Omental fat pad (tissue), 4 donors: ENCODE results near the gene BCAS4. TPM values are rescaled to one million over a fixed set of nuclear protein-coding genes. Genes with fewer than 3 reads are reported as not detected.

ENCODE experiments used
- ATAC-seq: fragments of 150-250 bp; one replicate; pipeline ENCODE4 v1.9.1; 2016; ENCODE audit warnings: mild to moderate bottlenecking, moderate library complexity; ENCODE audit not compliant: low FRiP score
- DNase-seq: peaks from one replicate; pipeline ENCODE4 v3.0.0-alpha.2; 2019; ENCODE audit warnings: low spot score
- total RNA-seq, 4 donors: library from RNA; depleted of rRNA; stranded (reverse); fragments of >200 nt; gene quantifications; one replicate each; pipeline ENCODE4 v1.1.0, GENCODE V29; 2016
- TF ChIP-seq, protein P1 (sequence below), 3 donors: fragments of 450-650 bp; IDR thresholded peaks; one replicate each; pipeline ENCODE4 v1.5.1; 2016 to 2017; ENCODE audit warnings: antibody characterized with exemption in 3 of 3, mild to moderate bottlenecking in 3 of 3, moderate library complexity in 2 of 3

BCAS4 gene
- total RNA-seq, 4 donors from 2014 or later: 1.4 to 6.5 (median 3.1) TPM

DNA sequence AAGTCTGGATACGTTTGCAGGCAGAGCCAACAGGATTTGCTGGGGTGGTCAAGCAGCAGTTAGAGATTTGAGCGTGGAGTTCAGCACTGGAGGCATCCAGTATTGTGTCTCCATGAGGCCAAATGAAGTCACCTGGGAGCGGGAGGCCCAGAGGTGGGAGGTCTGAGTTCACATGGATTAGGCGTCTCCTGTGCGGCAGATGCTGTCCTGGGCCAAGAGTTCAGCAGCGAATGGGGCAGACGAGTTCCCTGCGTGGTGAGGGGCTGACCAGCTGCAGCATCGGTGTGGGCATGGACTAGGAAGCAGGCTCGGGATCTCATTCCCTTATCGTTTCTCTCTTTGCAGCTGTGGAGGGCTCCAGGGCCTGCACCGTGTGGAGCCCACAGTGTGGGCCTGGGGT, 66.2 kb downstream of the BCAS4 start:
- DNase-seq (no peak), ATAC-seq (no peak)
- TF ChIP-seq, protein P1, sequence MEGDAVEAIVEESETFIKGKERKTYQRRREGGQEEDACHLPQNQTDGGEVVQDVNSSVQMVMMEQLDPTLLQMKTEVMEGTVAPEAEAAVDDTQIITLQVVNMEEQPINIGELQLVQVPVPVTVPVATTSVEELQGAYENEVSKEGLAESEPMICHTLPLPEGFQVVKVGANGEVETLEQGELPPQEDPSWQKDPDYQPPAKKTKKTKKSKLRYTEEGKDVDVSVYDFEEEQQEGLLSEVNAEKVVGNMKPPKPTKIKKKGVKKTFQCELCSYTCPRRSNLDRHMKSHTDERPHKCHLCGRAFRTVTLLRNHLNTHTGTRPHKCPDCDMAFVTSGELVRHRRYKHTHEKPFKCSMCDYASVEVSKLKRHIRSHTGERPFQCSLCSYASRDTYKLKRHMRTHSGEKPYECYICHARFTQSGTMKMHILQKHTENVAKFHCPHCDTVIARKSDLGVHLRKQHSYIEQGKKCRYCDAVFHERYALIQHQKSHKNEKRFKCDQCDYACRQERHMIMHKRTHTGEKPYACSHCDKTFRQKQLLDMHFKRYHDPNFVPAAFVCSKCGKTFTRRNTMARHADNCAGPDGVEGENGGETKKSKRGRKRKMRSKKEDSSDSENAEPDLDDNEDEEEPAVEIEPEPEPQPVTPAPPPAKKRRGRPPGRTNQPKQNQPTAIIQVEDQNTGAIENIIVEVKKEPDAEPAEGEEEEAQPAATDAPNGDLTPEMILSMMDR (IDR thresholded peaks at IDR 0.05): no peak

DNA sequence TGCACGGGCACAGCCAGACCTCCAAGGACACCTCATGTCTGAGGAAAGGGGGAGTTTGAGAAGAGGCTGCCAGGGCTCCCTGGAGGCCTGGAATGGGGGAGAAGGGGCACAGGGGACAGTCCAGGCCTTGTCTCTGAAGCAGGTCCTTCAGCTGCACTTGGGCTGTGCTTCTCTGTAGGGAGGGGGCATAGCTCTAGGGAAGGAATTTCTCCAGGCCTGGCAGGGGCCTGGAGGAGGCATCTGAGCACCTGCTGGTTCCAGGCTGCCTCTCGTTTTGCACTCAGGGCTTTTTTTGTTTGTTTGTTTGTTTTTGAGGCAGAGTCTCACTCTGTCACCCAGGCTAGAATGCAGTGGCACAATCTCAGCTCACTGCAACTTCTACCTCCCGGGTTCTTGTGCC, 67.7 kb downstream of the BCAS4 start:
- TF ChIP-seq, protein P1 (IDR thresholded peaks at IDR 0.05): no peak
- DNase-seq: no peak
- no peak for ATAC-seq

DNA sequence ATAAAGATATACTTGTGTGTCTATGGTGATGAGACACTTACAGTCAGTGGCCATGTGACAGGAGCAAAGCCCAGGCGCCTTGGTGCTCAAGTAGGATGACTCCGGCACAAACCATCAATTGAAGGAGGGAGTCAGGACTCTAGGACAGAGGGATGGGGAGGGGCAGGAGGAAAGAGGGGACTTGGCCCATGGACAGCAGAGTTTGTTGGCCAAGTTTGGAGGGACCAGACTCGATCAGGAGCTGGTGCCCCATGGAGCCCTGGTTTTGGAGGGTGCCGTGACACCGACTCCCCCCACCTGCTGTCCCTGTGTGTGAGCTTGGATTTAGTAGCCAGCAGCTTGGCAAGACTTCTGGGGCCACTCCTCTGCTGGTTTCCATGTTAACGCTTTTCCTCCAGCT, 70.3 kb downstream of the BCAS4 start:
- ATAC-seq (no peak), DNase-seq (no peak)
- TF ChIP-seq, protein P1 (IDR thresholded peaks at IDR 0.05): no peak

DNA sequence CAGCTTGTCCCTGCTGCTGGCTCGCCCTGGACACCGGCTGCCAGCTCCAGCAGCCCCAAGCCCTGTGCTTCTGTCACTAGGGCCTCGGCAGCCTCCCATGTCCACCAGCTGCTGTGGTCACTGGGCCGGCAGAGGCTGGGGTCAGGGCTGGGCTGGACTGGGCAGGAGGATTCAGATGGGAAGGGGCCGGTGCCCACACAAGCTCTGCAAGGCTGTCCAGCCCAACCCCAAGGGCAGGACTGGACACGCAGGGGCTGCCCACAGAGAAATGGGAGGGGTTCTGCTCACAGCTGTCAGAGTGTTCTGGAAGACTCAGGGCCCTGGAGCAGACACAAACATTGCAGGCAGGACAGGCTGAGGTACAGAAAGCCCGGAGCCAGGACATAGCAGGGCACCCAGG, 70.7 kb downstream of the BCAS4 start:
- no peak for ATAC-seq
- TF ChIP-seq, protein P1 (IDR thresholded peaks at IDR 0.05): no peak

DNA sequence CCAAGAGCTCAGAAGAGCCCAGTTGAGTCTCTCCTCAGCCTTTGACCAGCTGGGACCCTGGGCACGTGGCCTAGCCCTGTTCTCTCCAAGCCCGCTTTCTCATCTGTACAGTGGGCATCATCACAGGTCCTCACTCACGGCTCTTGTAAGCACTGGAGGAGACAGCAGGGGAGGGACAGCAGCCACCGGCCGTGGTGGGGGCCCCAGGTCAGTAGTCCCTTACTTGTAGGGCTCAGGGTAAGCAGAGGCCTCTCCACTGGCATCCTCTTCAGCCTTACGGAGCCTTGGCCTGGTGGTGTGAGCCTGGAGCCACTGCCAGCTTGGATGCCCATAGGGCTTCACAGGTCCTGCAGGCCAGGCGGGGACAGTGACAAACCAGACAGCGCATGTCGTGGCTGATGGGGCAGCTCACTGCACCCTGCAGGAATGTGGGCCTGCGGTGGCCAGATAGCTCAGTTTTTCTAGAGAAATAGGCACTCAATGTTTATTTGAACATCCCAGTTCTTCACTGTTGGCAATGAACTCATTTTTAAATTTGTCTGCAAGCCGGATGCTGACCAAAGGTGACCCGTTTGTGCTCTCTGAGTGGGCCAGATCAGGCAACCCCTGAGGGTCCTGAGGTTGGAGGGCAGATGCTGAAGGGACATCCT, 71.3 kb downstream of the BCAS4 start:
- no peak for DNase-seq
- no peak for ATAC-seq
- TF ChIP-seq, protein P1 (IDR thresholded peaks at IDR 0.05): no peak

More for the DNA sequence above, 70.7 kb downstream of the BCAS4 start:
- DNase-seq: no peak

DNA sequence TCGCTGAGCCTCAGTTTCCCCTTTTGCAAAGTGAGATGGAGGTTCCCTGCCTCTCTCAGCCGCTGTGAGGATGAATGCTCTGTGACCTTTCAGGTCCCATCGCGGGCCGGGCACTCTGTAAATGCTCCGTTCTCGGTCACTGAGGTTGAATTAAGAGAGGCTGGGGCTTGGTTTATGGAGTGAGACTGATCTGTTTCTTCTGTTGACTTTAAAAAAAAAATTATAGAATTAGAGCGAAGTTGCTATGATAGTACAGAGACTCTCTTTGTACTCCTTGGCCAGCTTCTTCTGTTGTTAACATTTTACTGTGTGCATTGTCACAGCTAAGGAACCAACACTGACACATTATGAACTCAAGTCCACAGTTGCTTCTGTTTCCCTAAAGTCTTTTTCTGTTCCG, 72.0 kb downstream of the BCAS4 start:
- ATAC-seq (no peak), DNase-seq (no peak)
- TF ChIP-seq, protein P1 (IDR thresholded peaks at IDR 0.05): no peak

DNA sequence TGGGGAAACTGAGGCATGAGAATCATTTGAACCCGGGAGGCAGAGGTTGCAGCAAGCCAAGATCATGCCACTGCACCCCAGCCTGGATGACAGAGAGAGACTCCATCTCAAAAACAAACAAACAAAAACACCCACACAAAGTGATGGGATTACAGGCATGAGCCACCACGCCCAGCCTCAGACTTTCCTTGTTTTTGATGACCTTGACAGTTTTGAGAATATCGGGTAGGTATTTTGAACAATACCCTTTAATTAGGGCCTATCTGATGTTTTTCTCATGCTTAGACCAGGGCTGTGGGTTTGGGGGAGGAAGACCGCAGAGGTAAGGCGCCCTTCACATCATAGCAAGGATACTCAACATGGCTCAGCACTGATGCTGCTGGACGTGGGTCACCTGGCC, 72.9 kb downstream of the BCAS4 start:
- no peak for ATAC-seq
- TF ChIP-seq, protein P1 (IDR thresholded peaks at IDR 0.05): no peak
- no peak for DNase-seq
